ENCODE results near the gene GRPEL1. TPM values are rescaled to one million over a fixed set of nuclear protein-coding genes. Genes with fewer than 3 reads are reported as not detected.

The GRPEL1 gene
- total RNA-seq, 1 experiment from 2014 or later: 40.7 TPM

- H3K27ac Mint-ChIP-seq: no peak overlapping the region
- no peak overlapping the region for H4K91ac ChIP-seq (ENCODE audit: insufficient read length, low read depth, low read length)
- H2BK12ac ChIP-seq (ENCODE audit: insufficient read length, low read depth, low read length): no peak overlapping the region
- H3K14ac ChIP-seq (ENCODE audit: insufficient read depth, low read length): no peak overlapping the region
- H4K5ac ChIP-seq (ENCODE audit: insufficient read length, low read depth, low read length): no peak overlapping the region
- no peak for TF ChIP-seq CTCF (conservative IDR thresholded peaks at IDR 0.05)
- H3K18ac ChIP-seq (ENCODE audit: insufficient read length, low read depth, low read length): no peak overlapping the region
- H4K20me1 ChIP-seq (ENCODE audit: control insufficient read depth, insufficient read depth, insufficient read length): no peaks in the 10 kb centered on the region
- H2BK15ac ChIP-seq (ENCODE audit: low read depth, low read length): no peak overlapping the region
- H3K27me3 Mint-ChIP-seq (ENCODE audit: low read depth): peaks cover 56% of the 10 kb centered on the region
- no peaks in the 10 kb centered on the region for H3K4me1 ChIP-seq (ENCODE audit: insufficient read depth, low read length)
- H3K36me3 Mint-ChIP-seq (ENCODE audit: insufficient read depth in 1 of 3, low read depth in 3 of 3): no peaks in the 10 kb centered on the region
- no peak overlapping the region for H3K4me2 ChIP-seq (ENCODE audit: insufficient read depth, insufficient read length, low read length)
- no peak overlapping the region for H2BK20ac ChIP-seq (ENCODE audit: low read depth, low read length, poor library complexity, severe bottlenecking)
- no peak overlapping the region for H4K8ac ChIP-seq (replicated peaks; ENCODE audit: insufficient read length, low read depth, low read length)
- H2BK120ac ChIP-seq (ENCODE audit: low read depth, low read length, poor library complexity, severe bottlenecking): no peak overlapping the region
- no peak overlapping the region for H3K23ac ChIP-seq (ENCODE audit: insufficient read length, low read depth, low read length)
- no peaks in the 10 kb centered on the region for H3K27me3 ChIP-seq (ENCODE audit: insufficient read depth, low read length)
- no peak overlapping the region for H3K4ac ChIP-seq (ENCODE audit: low read depth, low read length)
- no peaks in the 10 kb centered on the region for H3K79me2 ChIP-seq (ENCODE audit: insufficient read depth, low read length)
- H3K27ac ChIP-seq (ENCODE audit: insufficient read length, low read depth, low read length): no peak overlapping the region
- H3K79me1 ChIP-seq (ENCODE audit: insufficient read depth, low read depth, low read length, poor library complexity, severe bottlenecking): no peaks in the 10 kb centered on the region
- DNase-seq: no peak
- no peak overlapping the region for H3K9ac ChIP-seq (ENCODE audit: extremely low read depth, insufficient read length, low read length)
- peaks cover 4% of the 10 kb centered on the region in 2 experiments; a peak in 3 of 5 replicates for H3K9me3 Mint-ChIP-seq
- H3K4me1 Mint-ChIP-seq: peaks cover 4% of the 10 kb centered on the region in 2 experiments
- H2AK5ac ChIP-seq (ENCODE audit: insufficient read length, low read length): no peak overlapping the region
- no peak overlapping the region for H3T11ph ChIP-seq (ENCODE audit: low read length)
- no peak overlapping the region for H3K56ac ChIP-seq (ENCODE audit: insufficient read length, low read depth, low read length)
- H3K9me3 ChIP-seq (ENCODE audit: control insufficient read depth, low read depth, low read length): no peaks in the 10 kb centered on the region
- H3K4me3 Mint-ChIP-seq: peak overlapping the region in 1 of 2 experiments; percentile 48; a peak in 1 of 5 replicates
- H2BK5ac ChIP-seq (ENCODE audit: insufficient read length, low read length): no peak overlapping the region
- H3K23me2 ChIP-seq (ENCODE audit: insufficient read length, low read depth, low read length, poor library complexity, severe bottlenecking): no peaks in the 10 kb centered on the region
- no CpG with 5 or more reads among the region's 9 CpGs for WGBS (ENCODE audit: extremely low coverage, insufficient read length, low lambda C conversion rate)
- no peak overlapping the region for H2AFZ ChIP-seq (ENCODE audit: low read length)
These were observed 6.6 kb upstream of the GRPEL1 start for GRCh38 chr4:7074426-7074825.

Data from H9 (cell line).